Measurements from ENCODE around the gene FSCN2.

Gene FSCN2

DNA sequence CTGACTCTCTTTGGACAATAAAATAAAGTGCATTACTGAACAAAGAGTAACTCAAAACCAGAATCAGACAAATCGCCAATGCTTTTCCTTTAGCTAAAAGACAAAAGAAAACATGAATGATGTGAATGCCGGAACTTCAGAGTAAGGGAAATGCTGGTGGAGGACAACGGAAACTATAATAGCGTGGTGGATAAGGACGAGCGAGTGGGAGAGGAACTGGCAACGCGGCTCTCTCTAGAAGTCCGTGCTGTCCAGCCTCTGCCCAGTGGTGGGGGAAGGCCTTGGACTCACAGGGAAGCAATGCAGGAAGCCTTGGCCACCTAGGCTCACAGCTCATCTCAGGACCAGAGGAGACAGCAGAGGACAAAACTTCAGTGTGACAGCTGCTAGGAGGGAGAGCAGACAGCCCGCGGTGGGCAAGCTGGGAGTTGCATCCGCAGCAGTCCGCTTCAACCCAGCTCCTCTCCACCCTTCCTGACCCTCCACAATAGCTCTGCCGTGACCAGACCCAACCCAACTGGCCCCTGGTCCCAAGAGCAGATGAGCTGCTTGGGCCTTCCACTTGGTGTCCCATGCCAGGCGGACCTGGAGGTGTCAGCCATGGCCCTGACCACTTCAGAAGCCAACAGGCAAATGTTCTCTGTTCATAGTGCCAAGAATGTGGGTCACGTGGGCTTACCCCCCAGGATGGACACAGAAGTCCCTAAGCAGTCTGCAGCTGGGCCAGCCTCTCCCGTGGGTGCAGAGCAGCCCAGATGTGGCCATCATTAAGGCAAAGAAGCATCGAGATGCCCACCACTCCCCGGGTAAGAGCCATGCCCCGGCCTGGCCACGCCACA is 29.3 kb downstream of the FSCN2 start:
- no peak for DNase-seq

GRCh38 chr17:81558115-81558468 is 29.9 kb downstream of the FSCN2 start:
- DNase-seq: no peak

DNA sequence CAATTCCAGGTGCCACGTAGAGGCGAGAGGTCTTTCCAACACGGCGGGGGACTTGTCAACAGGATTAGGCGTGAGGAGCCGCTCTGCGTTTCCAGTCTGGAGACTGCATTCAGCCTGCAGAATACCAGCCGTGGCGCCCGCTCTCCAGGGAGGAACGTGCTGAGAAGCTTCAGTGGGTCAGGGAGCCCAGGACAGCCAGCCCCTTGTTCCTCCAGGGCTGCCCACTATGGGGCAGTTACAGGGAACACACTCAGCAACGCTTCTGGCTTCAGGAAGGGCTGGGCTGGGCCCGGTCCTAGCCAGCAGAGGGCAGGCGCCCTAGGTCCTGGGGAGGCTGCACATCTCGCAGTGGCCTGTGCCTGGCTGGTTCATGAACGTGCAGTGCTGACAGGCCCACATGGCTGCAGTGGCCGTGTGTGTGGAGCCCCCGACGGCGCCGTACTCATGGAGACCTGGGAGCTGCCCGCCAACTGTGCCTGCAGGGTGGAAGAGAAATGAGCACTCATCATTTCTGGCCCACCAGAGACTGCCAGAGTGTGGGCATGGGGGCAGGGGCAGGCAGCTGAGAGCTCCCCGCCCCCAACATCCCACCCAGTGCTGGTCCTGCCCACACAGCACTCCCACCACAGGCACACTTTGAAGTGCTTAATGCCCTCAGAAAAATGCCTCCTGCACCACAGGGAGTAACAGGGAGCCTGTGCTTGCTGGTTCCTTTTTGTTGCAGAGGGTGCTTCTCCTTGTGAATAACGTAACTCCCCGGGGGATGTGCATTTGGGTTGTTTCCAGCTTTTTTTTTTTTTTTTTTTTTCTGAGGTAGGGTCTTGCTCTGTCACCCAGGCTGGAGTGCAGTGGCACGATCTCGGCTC is 31.0 kb downstream of the FSCN2 start:
- no peak for DNase-seq

- no peak for DNase-seq
Observed at GRCh38 chr17:81561494-81561885, 33.3 kb downstream of the FSCN2 start.

DNA sequence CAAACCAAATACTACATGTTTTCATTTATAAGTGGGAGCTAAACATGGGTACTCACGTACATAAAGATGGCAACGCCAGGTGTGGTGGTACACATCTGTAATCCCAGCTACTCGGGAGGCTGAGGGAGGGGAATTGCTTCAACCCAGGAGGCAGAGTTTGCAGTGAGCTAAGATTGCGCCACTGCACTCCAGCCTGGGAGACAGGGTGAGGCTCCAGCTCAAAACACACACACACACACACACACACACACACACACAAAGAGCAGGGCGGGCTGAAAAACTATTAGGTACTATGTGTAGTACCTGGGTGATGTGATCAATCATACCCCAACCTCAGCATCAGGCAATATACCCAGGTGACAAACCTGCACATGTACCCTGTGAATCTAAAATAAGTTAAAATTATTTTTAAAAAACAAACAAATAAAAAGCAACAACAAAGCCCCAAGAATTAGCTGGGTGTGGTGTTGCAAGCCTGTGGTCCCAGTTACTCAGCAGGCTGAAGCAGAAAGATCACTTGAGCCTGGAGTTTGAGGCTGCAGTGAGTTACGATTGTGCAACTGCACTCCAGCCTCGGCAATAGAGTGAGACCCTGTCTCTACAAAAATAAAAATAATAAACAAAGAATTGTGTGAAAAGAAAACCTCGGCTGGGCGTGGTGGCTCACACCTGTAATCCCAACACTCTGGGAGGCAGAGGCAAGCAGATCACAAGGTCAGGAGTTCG is 35.8 kb downstream of the FSCN2 start:
- no peak for DNase-seq

GRCh38 chr17:81564778-81565177 is 36.6 kb downstream of the FSCN2 start:
- no peak for DNase-seq

GRCh38 chr17:81565231-81565630 is 37.1 kb downstream of the FSCN2 start:
- DNase-seq: no peak

GRCh38 chr17:81566461-81567126 is 38.4 kb downstream of the FSCN2 start:
- DNase-seq: no peak

GRCh38 chr17:81567191-81567590 is 39.0 kb downstream of the FSCN2 start:
- no peak for DNase-seq

DNA sequence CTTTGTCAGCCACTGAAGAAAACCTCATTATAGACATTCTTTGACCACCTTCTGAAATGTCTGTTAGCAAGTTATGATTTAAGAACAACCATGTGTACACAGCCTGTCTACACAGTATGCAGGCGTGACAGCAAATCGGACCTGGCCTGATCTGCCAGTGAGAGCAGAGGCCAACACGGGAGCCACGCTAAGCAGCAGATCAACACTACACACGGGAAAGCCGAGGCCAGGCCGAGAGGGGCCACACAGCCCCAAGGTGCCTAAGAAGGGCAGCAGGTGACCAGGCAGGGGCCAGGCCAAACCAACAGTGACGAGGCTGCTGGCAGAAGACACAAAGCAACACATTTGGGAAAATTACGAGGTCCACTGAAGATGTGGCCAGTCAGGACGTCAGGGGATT is 40.2 kb downstream of the FSCN2 start:
- no peak for DNase-seq

DNA sequence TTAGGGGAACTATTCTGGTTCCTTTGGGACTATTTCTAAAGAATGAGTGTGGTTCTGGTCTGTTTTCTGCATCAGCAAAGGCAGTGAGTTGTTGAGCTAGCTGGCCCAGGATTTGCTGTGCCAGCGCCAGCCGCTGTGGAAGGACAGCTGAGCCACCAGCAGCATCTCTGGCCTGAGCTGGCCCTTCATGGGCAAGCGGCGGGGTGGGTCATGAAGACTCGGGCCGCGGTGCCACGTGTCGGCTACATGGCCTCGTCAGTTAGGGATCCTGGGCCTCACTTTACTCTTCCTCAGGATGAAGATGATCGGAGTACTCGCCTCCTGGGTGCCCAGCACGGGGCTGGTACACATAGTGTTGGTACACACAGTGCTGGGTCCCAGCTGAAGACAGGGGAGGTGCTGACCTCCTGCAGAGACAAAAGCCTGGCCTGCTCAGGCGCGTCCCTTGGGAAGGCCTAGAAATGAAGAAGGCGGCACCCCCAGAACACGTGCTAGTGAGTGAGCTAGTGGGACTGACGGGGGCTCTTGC is 41.9 kb downstream of the FSCN2 start:
- no peak for DNase-seq

- no peak for DNase-seq
Observed at GRCh38 chr17:81570964-81571363, 42.8 kb downstream of the FSCN2 start.

DNA sequence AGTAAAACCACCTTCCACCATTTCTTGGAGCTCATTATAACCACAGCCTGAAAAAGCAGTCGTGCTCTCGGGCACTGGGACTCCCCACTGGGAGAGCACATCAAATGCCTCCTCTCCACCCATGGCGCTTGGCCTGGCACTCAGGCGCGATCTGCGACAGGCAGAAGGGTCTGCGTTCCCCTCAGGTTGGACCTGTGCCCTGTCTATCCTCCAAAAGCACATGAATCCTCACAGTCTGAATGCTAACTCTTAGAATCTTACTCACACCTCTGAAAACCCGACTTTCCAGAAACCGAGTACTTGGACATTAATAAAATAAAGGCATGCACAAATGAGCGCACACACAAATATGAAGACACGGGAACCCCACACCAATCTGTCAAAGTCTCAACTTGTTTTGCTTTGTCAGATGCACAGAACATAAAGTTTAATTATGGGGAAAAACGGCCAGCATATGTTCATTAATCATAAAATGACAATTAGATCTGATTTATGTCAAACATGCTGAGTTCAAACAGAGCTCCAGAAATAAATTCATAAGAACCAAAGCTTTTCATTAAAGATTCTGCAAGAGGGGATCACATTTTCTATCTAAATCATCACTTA is 44.5 kb downstream of the FSCN2 start:
- DNase-seq: no peak

GRCh38 chr17:81573794-81574642 is 45.8 kb downstream of the FSCN2 start:
- no peak for DNase-seq

- no peak for DNase-seq
Observed at GRCh38 chr17:81574643-81574956, 46.4 kb downstream of the FSCN2 start.

- no peak for DNase-seq
Observed at GRCh38 chr17:81575836-81576235, 47.7 kb downstream of the FSCN2 start.

- DNase-seq: no peak
Observed at GRCh38 chr17:81576621-81577277, 48.6 kb downstream of the FSCN2 start.

- no peak for DNase-seq
Observed at GRCh38 chr17:81577278-81578000, 49.3 kb downstream of the FSCN2 start.

DNA sequence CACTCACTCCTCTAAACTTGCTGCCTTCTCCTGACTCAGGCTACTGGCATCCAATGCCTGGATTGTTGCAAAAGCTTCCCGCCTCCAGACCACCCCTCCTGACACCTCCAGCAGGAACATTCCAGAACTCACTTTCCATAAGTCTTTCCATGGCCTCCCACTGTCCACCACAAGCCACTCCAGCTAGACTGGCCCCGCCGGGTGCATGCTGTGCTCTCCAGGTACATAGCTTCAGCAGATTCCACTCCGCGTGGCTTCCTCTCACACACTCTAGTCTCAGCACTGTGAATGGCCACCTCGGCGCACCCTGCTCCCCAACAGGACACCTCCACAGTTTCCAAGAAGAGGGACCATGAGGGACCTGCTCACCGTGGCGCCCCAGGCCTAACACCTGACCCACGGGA is 49.9 kb downstream of the FSCN2 start:
- no peak for DNase-seq

- DNase-seq: no peak
Observed at GRCh38 chr17:81578561-81579225, 50.5 kb downstream of the FSCN2 start.
